WTC11 (cell line): ENCODE data around the gene LCN1. TPM values are rescaled to one million over a fixed set of nuclear protein-coding genes. Genes with fewer than 3 reads are reported as not detected.
A peak's percentile ranks its signal among the peaks of the same experiment; 100 is the strongest.

Experiments
- ATAC-seq: fragments of 200-7000 bp; cut with Tn5 transposase; 2 replicates; pipeline ENCODE4 v1.10.0; 2021; ENCODE audit warnings: mild to moderate bottlenecking, moderate library complexity
- CTCF ChIA-PET: fragments of 300-600 bp; sonication (Branson Sonifier 250); formaldehyde crosslinking; loops from one replicate; lab custom pipeline; 2021; ENCODE audit warnings: antibody characterized with exemption; lab: Charles Lee
- POLR2A ChIA-PET: fragments of 350-600 bp; sonication (Branson Sonifier 250); formaldehyde crosslinking; loops from one replicate; lab custom pipeline; 2021; ENCODE audit warnings: antibody characterized with exemption; lab: Charles Lee
- DNase-seq: peaks from one replicate; pipeline ENCODE4 v3.0.0; 2021; ENCODE audit warnings: low spot score
- H3K27ac Mint-ChIP-seq: 2 replicates; pipeline ENCODE4 v1.8.0; 2021; ENCODE audit warnings: mixed read lengths
- H3K27me3 Mint-ChIP-seq: 2 replicates; pipeline ENCODE4 v1.8.0; 2021; ENCODE audit warnings: low read depth, mild to moderate bottlenecking, moderate library complexity, mixed read lengths
- H3K36me3 Mint-ChIP-seq: 2 replicates; pipeline ENCODE4 v1.8.0; 2021; ENCODE audit warnings: mixed read lengths
- H3K4me1 Mint-ChIP-seq: 2 replicates; pipeline ENCODE4 v1.8.0; 2022; ENCODE audit warnings: mixed read lengths
- H3K4me3 Mint-ChIP-seq: 2 replicates; pipeline ENCODE4 v1.8.0; 2021; ENCODE audit warnings: mild to moderate bottlenecking, moderate library complexity, mixed read lengths
- H3K9me3 Mint-ChIP-seq: 2 replicates; pipeline ENCODE4 v1.8.0; 2021; ENCODE audit warnings: mixed read lengths
- ARID4B ChIP-seq: sonication (generic); formaldehyde crosslinking; IDR thresholded peaks from 2 replicates; pipeline ENCODE4 v1.8.0; 2023; ENCODE audit warnings: missing genetic modification reagents, mild to moderate bottlenecking, borderline replicate concordance
- ERG ChIP-seq: fragments of 250-450 bp; sonication (Bioruptor Pico); IDR thresholded peaks from 2 replicates; pipeline ENCODE4 v1.8.0; 2021; ENCODE audit warnings: mild to moderate bottlenecking
- FOXJ3 ChIP-seq: sonication (generic); formaldehyde crosslinking; IDR thresholded peaks from 2 replicates; pipeline ENCODE4 v1.9.0; 2021; ENCODE audit warnings: missing genetic modification reagents, mild to moderate bottlenecking, borderline replicate concordance
- FOXP1 ChIP-seq: sonication (generic); formaldehyde crosslinking; IDR thresholded peaks from 2 replicates; pipeline ENCODE4 v1.8.0; 2022; ENCODE audit warnings: missing genetic modification reagents, mild to moderate bottlenecking, moderate library complexity, borderline replicate concordance
- HMGA2 ChIP-seq: fragments of 250-450 bp; sonication (Bioruptor Pico); IDR thresholded peaks from 2 replicates; pipeline ENCODE4 v1.4.0; 2021; ENCODE audit warnings: mild to moderate bottlenecking, moderate library complexity
- HMGXB4 ChIP-seq: sonication (generic); formaldehyde crosslinking; IDR thresholded peaks from 2 replicates; pipeline ENCODE4 v1.8.1; 2023; ENCODE audit warnings: mild to moderate bottlenecking, moderate library complexity, missing genetic modification reagents
- JUN ChIP-seq: sonication (generic); formaldehyde crosslinking; IDR thresholded peaks from 2 replicates; pipeline ENCODE4 v1.8.0; 2023; ENCODE audit warnings: mild to moderate bottlenecking, missing genetic modification reagents
- MAX ChIP-seq: sonication (generic); formaldehyde crosslinking; IDR thresholded peaks from 2 replicates; pipeline ENCODE4 v1.8.0; 2022; ENCODE audit warnings: mild to moderate bottlenecking, missing genetic modification reagents
- NR1H2 ChIP-seq: sonication (generic); formaldehyde crosslinking; IDR thresholded peaks from 2 replicates; pipeline ENCODE4 v1.9.0; 2021; ENCODE audit warnings: mild to moderate bottlenecking, moderate library complexity, missing genetic modification reagents
- NR2C2 ChIP-seq: sonication (generic); formaldehyde crosslinking; IDR thresholded peaks from 2 replicates; pipeline ENCODE4 v1.8.0; 2022; ENCODE audit warnings: mild to moderate bottlenecking, missing genetic modification reagents
- PRDM15 ChIP-seq: sonication (generic); formaldehyde crosslinking; IDR thresholded peaks from 2 replicates; pipeline ENCODE4 v1.8.0; 2022; ENCODE audit warnings: missing genetic modification reagents
- RELA ChIP-seq: sonication (generic); formaldehyde crosslinking; IDR thresholded peaks from 2 replicates; pipeline ENCODE4 v1.8.1; 2022; ENCODE audit warnings: missing genetic modification reagents, mild to moderate bottlenecking, borderline replicate concordance
- TEAD4 ChIP-seq: sonication (generic); formaldehyde crosslinking; IDR thresholded peaks from 2 replicates; pipeline ENCODE4 v1.8.0; 2022; ENCODE audit warnings: mild to moderate bottlenecking, missing genetic modification reagents
- TP53 ChIP-seq: sonication (generic); formaldehyde crosslinking; IDR thresholded peaks from 2 replicates; pipeline ENCODE4 v1.8.1; 2023; ENCODE audit warnings: mild to moderate bottlenecking, missing genetic modification reagents
- ZNF138 ChIP-seq: sonication (generic); formaldehyde crosslinking; conservative IDR thresholded peaks from 2 replicates; pipeline ENCODE4 v1.8.1; 2022; ENCODE audit warnings: mild to moderate bottlenecking, moderate library complexity, missing genetic modification reagents
- ZNF219 ChIP-seq: sonication (generic); formaldehyde crosslinking; IDR thresholded peaks from 2 replicates; pipeline ENCODE4 v1.8.0; 2023; ENCODE audit warnings: missing genetic modification reagents, mild to moderate bottlenecking, borderline replicate concordance
- ZNF317 ChIP-seq: sonication (generic); formaldehyde crosslinking; IDR thresholded peaks from 2 replicates; pipeline ENCODE4 v1.8.1; 2023; ENCODE audit warnings: low read depth, mild to moderate bottlenecking, moderate library complexity, missing genetic modification reagents, borderline replicate concordance
- ZNF396 ChIP-seq: fragments of 250-450 bp; sonication (Bioruptor Pico); IDR thresholded peaks from 2 replicates; pipeline ENCODE4 v1.8.0; 2021; ENCODE audit warnings: mild to moderate bottlenecking, moderate library complexity, borderline replicate concordance
- ZNF425 ChIP-seq: fragments of 250-450 bp; sonication (Bioruptor Pico); conservative IDR thresholded peaks from 2 replicates; pipeline ENCODE4 v1.9.0; 2021; ENCODE audit warnings: mild to moderate bottlenecking
- total RNA-seq: library from RNA; stranded (reverse); gene quantifications from 3 replicates; pipeline ENCODE4 v1.2.3, GENCODE V29; 2021

LCN1 gene
- total RNA-seq, 1 experiment from 2014 or later: not detected

GRCh38 chr9:135521608-135522095 is 412 bp downstream of the LCN1 start (continued):
- TF ChIP-seq HMGA2 (CRISPR knock-in tag) (no peak), ZNF396 (CRISPR knock-in tag) (no peak)

- Mint-ChIP-seq H3K4me1 (peaks cover 9% of the 10 kb centered on the region), H3K4me3 (no peak overlapping the region), H3K9me3 (peaks cover 7% of the 10 kb centered on the region), H3K27ac (no peak overlapping the region), H3K27me3 (no peaks in the 10 kb centered on the region), H3K36me3 (no peaks in the 10 kb centered on the region)
- TF ChIP-seq ZNF317 (CRISPR knock-in tag) (no peak), ZNF425 (CRISPR knock-in tag) (no peak), NR2C2 (CRISPR knock-in tag) (no peak), ZNF138 (CRISPR knock-in tag) (no peak), TP53 (no peak), ERG (CRISPR knock-in tag) (no peak), JUN (CRISPR knock-in tag) (no peak), ARID4B (no peak), HMGXB4 (no peak)
- ATAC-seq: no peak
- no peak for DNase-seq
- POLR2A ChIA-PET: no interaction called here
- CTCF ChIA-PET: interaction anchor here (1.2 to 5.6 kb wide), 2 partner anchors 17 to 265 kb away, joined by 3 to 42 read pairs; no protein-coding TSS in a partner anchor
Observed at GRCh38 chr9:135522137-135522877, 1.1 kb downstream of the LCN1 start.

- Mint-ChIP-seq H3K27ac (no peak overlapping the region), H3K36me3 (no peaks in the 10 kb centered on the region), H3K4me3 (no peak overlapping the region), H3K27me3 (no peaks in the 10 kb centered on the region), H3K9me3 (peaks cover 7% of the 10 kb centered on the region), H3K4me1 (peaks cover 9% of the 10 kb centered on the region)
- ChIA-PET POLR2A (no interaction called here), CTCF (interaction anchor here (1.2 to 5.6 kb wide), 2 partner anchors 17 to 265 kb away, joined by 3 to 42 read pairs; no protein-coding TSS in a partner anchor)
- DNase-seq (no peak), ATAC-seq (peak; percentile 27)
- no peak for TF ChIP-seq FOXJ3 (CRISPR knock-in tag)
- no peak for TF ChIP-seq TEAD4 (CRISPR knock-in tag)
- no peak for TF ChIP-seq PRDM15
- TF ChIP-seq NR1H2 (CRISPR knock-in tag): no peak
- no peak for TF ChIP-seq ZNF317 (CRISPR knock-in tag)
- TF ChIP-seq ZNF219 (CRISPR knock-in tag): no peak
- TF ChIP-seq FOXP1 (CRISPR knock-in tag): no peak
- no peak for TF ChIP-seq MAX
- no peak for TF ChIP-seq RELA (CRISPR knock-in tag)
Observed at GRCh38 chr9:135522931-135523330, 1.7 kb downstream of the LCN1 start.
